Stimulated activated CD8-positive, alpha-beta memory T cell treated with anti-CD3 and anti-CD28 coated beads, Interleukin-2, amount 100 ng/mL, for 48 hours (primary cell): ENCODE data around the gene USP16.

Source experiments
- DNase-seq, 2 donors: peaks; one replicate each; pipeline ENCODE4 v3.0.0-alpha.2; 2020; ENCODE audit warnings: low read depth in 2 of 2

The USP16 gene

DNA sequence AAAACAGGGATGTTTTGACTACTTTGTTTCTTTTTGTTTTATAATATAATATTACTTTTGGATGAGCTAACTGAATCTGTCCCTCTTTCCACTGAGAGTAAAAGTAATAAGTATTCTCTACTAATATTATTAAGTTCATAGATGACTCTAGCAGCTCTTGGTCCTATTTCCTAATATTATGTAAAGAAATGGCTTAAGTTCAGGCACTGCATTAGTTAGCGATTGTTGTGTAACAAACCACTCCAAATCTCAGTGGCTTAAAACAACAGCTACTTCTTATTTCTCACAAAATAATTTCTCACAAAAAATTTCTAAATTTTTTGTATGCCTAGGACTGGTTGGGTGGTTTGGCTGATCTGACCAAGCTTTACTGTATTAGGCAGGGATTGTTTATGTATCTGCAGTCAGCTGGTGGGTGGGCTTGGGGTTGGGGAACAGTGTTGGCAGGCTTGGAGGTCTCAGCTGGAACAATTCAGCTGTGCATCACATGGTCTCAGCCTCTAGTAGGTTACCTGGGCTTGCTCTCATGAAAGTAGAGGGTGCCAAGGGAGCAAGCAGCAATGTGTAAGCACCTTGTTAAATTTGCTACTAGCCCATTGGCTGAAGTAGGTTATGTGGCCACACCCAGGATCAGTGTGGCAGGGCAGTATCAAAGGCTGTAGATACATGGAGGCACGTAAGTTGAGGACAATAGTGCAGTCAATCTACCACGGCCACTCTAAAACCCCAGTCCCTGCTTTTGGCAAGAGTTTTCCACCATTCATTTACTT, 57.8 kb downstream of the USP16 start:
- no peak for DNase-seq

DNA sequence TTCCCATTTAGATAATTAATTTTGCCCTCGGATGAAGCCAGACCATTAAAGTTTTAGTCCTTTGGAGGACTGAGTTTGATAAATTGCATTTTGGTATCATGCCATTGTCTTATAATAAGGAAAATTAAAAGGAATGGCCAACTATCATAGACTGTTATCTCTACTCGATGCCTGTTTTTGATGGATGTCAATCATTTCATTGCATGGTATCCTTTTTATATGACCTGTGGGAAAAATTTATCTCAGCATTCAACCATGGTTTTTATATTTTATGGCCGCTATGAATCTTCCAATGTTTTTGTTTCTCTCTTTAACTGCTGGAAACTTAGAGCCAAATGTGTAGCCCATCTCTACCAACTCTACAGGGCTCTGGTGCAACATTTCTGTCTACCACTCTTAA, 58.8 kb downstream of the USP16 start:
- no peak for DNase-seq

DNA sequence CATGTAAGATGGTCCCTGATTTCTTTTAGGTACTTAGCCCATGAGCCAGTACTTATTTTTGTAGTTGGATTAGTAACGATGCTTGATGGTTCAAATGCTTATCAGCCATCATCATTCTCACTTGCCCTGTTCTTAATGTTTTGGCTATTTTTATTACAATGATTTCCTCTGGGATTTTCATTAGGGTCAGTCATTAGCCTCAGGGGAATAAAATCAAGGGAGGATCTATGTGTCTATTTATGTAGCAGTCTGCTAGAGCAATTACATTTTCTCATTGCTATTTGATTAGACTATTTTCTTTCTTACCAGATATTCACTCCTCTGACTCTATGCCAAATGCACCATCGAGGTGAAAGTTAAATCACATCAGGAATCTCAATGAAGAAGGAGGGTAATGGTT, 59.9 kb downstream of the USP16 start:
- DNase-seq = no peak

DNA sequence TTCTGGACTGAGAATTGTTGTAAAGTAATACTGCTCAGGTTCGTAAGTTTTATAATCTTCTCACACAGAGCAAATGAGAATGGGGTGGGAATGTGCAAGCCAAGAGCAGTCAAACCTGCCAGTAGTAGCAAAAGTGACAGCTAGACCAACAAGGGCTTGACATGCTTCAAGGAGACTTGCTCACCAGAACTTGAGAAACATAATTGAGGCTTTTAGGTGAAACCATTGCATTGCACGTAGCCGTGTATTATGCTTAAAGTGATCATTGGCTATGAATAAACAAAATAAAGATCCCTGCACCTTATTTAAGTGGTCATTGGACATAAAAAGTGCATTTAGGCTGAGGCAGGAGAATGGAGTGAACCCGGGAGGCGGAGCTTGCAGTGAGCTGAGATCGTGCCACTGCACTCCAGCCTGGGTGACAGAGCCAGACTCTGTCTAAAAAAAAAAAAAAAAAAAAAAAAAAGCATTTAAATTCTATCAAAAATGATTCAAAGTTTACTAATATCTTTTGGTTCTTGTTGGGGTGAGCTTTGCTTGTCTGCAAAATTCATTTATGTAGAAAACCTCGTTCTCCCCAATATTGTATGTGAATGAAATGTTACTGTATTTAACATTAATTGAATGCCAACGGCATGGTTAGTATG, 60.8 kb downstream of the USP16 start:
- DNase-seq = no peak

DNA sequence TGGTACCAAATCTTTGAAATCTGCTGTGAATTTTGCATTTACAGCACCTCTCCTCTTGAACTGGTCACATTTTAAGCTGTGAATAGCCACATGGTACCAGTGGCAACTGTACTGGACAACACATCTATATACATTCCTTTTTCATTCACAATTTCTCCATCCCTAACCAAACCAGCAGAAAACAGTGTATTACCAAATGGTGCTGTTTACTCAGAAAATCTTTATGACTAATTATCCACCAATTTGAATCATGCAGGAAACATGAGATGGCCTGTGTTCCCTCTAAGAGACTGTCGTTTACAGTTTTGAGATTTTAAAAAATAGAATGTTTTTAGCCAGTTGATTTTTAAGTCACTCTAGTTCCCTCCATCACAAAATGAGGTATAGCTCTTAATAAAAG, 66.6 kb downstream of the USP16 start:
- DNase-seq = no peak

DNA sequence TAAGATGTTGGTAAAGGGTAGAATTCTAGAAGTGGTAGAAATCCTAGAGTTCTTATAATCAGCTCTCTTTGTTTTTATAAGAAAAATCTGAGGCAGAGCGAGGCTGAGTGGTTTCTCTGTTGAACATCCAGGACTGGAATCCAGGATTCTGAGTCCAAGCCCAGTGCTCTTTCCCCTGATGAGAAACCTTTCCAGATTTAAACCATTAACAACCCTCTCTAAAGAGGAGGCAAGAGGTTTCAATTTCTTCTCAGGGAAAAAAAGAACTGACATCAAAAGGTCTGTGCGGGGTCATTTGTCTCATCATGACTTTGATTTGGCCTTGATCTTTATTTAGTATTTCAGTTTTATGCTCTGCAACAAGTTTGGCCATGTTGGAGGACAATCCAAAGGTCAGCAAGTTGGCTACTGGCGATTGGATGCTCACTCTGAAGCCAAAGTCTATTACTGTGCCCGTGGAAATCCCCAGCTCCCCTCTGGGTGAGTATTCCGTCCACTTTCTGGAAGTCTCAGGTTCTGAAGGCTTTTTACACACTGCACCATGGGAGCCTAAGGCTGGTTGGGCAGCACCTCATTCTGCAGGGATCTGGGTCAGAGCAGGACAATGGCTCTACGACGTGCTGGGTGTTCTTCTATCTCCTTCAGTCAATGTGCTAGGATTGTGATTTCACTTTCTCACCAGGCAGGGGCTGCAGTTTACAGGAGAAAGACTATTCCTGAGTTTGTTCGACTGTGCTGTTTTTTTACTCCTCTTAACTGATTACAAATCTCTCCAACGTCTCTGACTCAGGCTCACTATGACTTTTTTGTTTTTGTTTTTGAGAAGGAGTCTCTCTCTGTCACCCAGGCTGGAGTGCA, 67.9 kb downstream of the USP16 start:
- no peak for DNase-seq

DNA sequence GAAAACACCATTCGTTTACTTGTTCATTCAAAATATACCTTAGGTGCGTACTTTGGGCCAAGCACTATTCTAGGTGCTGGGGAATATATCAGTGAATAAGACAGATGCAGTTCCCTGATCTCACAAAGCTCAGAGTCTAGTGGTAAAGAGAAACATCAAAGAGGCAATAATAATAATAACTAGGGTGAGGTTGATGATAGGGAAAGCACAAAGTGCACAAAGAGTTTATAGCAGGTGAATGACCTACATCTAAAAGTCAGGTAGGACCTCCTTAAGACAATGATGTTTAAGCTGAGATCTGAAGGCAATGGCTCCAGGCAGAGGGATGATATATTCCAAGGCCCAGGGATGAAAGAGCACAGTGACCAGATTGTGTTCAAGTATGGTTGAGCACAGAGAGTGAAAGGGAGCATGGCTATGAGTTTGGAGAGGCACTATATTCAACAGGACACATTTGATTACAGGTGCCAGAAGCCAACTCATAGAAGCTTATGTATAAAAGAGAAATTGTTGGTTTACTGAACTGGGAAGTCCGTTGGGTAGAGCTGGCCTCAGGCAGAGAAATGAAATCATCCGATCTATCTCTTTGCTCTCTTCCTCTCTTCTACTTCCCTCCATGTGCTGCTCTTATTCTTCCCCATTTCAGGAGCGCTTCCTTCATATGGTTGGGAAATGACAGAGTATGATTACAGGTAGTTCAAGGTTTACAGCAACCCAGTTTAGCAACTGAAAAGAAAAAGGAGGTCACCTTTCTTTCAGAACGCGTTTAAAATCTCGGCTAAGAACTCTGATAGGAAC, 71.9 kb downstream of the USP16 start:
- no peak for DNase-seq

DNA sequence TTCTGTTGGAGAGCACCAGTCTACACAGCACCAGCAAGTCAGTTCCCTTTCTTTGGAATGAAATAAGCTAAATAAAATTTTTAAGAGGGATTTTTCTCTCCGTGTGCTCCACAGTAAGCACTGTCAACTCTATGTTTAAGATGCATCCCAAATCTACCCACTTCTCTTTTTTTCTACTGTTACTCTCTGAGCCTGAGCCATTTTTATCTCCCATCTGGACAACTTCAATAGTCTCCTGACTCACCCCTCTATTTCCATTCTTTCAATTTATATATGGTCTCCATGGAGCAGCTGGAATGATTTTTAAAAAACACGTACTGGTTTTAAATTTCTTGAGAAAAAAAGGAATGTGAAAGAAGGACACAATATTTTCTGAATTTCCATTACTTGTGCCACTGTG, 73.7 kb downstream of the USP16 start:
- DNase-seq = no peak

DNA sequence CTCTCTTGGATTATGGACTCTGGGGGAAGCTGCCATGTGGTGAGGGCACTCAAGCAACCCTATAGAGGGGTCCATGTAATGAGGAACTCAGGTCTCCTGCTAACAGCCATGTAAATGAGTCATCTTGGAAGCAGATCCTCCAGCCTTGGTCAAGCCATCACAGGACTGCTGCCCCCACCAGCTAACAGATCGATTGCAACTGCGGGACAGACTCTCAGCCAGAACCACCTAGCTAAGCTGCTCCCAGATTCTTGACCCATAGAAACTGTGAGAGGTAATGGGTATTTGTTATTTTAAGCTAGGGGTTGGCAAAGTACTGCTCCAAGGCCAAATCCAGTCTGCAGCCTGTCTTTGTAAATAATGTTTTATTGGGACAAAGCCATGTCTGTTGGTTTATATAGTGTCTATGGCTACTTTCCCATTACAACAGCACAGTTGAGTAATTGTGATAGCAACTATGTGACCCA, 78.4 kb downstream of the USP16 start:
- no peak for DNase-seq
